T-helper 2 cell treated with Interferon-gamma antibody and Interleukin-4, amounts not matched to agents 100 ng/mL and 5 ng/mL, for 36 hours (primary cell): Measurements from ENCODE around the gene STK32A. TPM values are rescaled to one million over a fixed set of nuclear protein-coding genes. Genes with fewer than 3 reads are reported as not detected.
"Not testable (repeated sequence)": the region's sequence is repeated elsewhere in the genome, so short reads cannot be mapped to it uniquely, and the experiment has no call there.

ENCODE experiments used
- intact Hi-C: fragments of 100-400 bp; cut with micrococcal nuclease; formaldehyde crosslinking; loops from one replicate; pipeline ENCODE4 v1.15.1; 2023
- total RNA-seq: library from RNA; stranded (reverse); gene quantifications from 2 replicates; pipeline ENCODE4 v1.2.3, GENCODE V29; 2022

The STK32A gene
- total RNA-seq, 1 donor from 2014 or later: not detected

GRCh38 chr5:147344861-147345260, 110.0 kb downstream of the STK32A start:
- intact Hi-C loops: no loop called here

DNA sequence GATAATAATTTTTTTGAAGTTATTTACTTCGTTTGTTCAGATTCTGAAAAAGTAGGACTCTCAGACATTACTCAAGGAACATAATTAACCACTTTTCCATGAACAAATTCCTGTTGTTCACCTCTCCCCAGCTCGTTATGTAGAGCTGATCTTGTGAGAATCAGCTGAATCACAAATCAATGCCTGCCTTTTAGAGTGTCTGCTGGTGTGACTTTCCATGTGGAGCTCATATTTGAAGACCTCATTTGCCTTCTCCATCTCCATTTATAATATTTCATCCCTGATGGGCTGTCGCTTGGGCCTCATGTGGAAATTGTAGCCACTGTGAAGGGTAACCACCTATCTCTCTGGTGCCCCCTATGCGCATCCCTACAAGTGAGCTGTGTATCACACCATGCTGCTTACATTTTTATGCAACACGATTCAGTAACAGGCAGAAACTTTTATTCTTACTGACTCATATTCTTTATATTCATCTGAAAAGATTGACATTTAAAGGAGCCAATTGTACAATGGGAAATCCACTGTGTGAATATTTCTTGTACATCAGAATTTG, 111.3 kb downstream of the STK32A start:
- intact Hi-C loops: no loop called here

- intact Hi-C loops: no loop called here
Observed at GRCh38 chr5:147348046-147348445, 113.2 kb downstream of the STK32A start.

DNA sequence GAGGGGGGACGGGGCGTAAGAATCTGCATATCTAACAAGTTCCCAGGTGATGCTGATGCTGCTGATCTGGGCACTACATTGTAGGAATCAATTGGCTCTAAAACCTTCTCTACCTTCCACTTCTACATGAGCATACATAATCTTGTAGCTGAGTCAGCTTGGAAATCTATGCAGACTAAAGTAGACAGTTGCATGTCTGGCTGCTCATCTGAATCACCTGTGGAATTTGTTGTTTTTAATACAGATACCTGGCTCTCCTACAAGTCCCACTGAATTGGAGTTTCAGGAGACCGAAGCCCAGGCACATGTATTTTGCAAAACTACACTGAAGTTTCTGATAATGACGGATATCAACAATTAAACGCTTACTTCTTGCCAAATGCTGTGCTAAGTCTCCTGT, 113.6 kb downstream of the STK32A start:
- intact Hi-C loops: no loop called here

- intact Hi-C loops: no loop called here
Observed at GRCh38 chr5:147349241-147349640, 114.4 kb downstream of the STK32A start.

- intact Hi-C loops: no loop called here
Observed at GRCh38 chr5:147359101-147359500, 124.3 kb downstream of the STK32A start.

DNA sequence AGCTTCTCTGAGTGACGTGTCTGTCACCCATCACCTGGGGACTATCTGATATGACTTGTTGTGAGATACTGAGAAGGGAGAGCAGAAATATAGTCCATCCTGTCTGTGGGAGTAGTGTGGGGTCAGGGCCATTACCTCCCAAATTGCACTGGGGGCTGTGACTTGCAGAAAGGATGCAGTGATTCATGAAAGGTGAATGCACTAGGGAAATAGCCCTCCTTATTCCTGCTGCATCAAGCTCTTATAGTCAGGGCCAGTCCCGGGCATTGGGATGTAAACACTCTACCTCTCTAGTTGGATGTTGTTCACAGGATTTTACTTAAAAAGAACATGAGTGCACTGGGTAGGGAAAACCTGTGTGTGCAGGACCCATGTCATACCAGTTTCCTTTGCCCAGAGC, 124.8 kb downstream of the STK32A start:
- intact Hi-C loops: no loop called here

GRCh38 chr5:147360816-147361215, 126.0 kb downstream of the STK32A start:
- intact Hi-C loops: no loop called here

DNA sequence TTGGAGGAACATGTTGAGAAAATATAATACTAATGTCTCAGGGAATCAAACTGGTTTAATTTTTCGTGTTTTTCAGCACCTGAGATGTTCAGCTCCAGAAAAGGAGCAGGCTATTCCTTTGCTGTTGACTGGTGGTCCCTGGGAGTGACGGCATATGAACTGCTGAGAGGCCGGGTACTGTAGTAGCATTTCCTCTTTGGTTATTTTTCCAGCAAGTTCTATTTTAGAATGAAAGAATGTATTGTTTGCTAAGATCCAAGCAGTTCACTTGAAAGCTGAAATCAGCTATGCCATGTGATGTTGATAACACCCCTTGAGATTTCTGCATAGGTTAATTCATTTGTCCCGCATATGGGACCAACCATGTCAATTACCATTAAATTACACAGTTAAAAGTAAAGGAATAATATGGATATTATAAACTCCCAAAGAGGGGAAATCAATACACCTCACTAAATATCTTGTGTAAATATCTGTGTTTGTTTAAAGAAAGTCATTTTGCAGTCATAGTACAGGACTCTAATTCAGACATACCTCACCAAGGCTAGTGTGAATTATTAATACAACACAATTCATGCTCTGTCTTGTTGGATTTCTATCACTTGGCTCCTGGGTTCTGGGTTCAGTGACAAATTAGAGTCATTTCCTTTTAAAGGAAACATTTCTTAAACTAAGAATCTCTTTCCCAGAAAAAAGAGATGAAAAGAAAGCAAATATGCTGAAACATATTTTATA, 126.8 kb downstream of the STK32A start:
- intact Hi-C loops: no loop called here

DNA sequence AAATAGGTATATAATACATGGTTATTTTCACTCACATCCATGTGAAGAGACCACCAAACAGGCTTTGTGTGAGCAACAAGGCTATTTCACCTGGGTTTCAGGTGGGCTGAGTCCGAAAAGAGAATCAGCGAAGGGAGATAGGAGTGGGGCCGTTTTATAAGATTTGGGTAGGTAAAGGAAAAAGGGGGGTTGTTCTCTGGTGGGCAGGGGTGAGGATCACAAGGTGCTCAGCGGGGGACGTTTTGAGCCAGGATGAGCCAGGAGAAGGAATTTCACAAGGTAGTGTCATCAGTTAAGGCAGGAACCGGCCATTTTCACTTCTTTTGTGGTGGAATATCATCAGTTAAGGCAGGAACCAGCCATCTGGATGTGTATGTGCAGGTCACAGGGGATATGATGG, 132.6 kb downstream of the STK32A start:
- intact Hi-C loops: not testable (repeated sequence)

- intact Hi-C loops: no loop called here
Observed at GRCh38 chr5:147369742-147370374, 135.0 kb downstream of the STK32A start.

DNA sequence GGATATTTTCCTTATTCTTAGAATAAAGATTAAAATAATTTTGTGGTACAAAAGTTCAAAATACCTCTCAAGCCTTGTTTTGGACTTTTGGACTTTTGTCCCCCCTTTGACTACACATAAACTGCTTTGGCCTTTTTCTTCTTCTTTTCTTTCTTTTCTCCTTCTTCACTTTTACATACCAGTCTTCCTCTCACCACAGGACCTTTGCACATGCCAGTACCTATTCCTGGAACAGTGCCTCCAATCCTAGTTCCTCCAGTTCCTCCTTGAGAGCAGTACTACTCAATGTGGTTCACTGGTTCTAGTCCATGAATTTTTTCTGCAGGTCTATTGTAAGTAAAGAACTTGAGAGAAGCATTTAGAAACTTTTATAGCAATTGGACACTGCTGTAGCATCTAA, 136.5 kb downstream of the STK32A start:
- intact Hi-C loops: no loop called here

DNA sequence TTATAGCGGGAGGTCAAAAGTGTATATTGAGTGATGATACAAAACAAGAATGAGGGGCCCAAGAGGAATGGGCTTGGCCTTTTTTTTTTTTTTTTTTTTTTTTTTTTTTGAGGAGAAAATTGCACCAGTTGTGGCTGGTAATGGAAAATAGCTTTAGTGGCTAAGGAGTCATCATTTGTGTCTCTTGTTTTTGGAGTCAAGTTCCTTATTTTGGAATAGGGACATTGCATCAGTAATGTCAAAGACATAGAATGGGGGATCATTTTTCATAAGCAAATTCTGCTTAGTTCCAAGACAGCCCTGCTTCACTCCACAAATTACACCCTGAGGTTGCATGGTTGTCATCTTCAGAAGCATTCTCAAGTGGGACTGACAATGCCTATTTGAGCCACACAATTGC, 137.4 kb downstream of the STK32A start:
- intact Hi-C loops: no loop called here

- intact Hi-C loops: no loop called here
Observed at GRCh38 chr5:147373328-147373727, 138.5 kb downstream of the STK32A start.

DNA sequence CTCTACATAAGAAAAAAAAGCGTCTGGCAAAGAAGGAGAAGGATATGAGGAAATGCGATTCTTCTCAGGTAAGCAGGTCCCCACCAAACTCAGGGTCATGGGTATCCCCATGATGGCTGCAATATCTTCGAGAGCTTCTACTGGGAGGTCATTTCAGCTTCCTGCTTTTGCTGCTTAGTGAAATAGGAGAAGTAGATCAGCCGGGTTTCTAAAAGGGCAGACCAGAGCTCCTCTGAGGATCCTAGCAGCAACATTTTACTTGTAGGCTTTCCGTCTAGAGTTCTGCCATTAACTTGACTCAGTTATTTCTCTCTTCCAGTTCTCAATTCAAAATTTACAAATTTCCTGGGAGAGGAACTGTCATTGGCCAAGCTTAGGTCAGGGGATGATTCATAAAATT, 140.3 kb downstream of the STK32A start:
- intact Hi-C loops: no loop called here

- intact Hi-C loops: no loop called here
Observed at GRCh38 chr5:147377682-147378081, 142.9 kb downstream of the STK32A start.

GRCh38 chr5:147381555-147381954, 146.7 kb downstream of the STK32A start:
- intact Hi-C loops: no loop called here

DNA sequence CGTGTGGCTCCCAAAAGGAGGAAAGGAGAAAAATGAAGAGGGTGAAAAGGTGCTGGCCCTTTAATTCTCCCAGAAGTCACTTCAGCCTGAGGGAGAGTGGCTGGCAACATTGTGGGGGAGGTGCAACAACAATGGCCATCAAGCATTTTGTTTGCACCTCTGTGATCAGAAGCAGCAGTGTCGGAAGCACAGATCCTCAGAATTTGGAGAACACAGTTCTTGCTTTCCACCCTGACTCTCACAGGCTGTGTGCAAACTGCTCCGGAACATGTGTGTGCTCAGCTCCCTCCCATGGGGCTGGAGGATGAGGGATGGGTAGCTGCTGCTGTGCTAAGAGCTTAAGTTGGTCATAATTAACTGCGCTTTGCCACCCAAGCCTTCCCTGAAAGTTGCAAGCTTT, 147.9 kb downstream of the STK32A start:
- intact Hi-C loops: no loop called here

GRCh38 chr5:147384346-147385193, 149.7 kb downstream of the STK32A start:
- intact Hi-C loops: no loop called here

DNA sequence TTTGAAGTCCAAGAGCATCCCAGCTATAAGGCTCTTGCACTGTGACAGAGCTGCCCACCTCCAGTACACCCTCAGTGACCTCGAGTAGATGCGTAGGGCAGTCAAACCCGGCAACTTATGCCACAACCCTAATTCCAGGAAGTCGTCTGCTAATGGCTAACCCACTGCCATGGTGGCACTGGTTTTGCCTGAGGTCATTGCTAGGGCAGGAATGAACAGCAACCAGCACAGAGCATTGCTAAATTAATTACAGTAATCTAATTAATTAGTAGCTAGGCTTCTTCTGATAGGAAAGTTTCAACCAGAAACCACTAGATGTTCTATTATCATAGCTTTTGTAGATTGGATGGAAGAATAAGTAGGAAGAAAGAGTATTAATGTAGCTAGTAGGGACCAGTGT, 152.3 kb downstream of the STK32A start:
- intact Hi-C loops: no loop called here

DNA sequence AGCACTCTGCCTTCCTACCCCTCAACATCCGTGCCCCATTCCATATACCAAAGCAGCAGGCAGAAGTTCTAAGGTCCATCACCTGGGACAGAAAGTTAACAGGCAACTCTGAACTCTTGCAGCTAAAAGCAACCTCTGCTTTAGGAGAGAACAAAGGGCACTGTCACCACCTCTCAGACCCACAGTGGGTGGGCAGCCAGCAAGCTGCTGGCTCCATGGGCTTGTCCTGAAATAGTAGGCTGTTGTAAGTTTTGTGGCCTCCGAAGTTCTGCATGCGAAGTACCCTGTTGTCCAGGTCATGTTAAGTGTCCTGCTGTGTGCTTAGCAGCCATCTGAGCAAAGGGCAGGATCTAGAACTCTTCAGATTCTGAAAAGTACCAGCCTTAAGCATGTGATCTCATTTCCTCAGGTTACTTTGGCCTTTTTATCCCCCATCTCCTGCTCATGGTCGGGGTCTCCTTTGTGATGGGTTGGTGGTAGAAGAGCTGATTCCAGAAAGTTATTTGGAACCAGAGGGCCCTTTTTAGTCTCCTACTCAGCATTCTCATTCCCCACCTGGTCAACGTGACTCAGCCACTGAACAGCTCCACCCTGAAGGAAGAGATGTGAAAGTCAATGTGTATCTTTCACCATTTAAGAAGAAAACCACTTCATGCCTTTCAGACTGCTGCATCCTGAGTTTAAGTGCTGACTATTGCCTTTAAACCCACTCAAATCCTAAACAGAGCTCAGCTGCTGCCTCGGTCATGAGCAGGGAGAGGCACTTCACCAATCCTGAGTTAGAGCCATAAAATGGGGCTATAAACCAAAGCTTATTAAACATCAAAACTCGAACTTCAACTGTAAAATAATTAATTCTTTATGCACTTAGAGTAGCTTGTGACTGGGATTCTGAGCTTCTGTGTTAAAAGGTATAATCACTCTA, 153.6 kb downstream of the STK32A start:
- intact Hi-C loops: no loop called here
